Measurements from ENCODE around the gene NPAS3. TPM values are rescaled to one million over a fixed set of nuclear protein-coding genes. Genes with fewer than 3 reads are reported as not detected.

NPAS3 gene
- total and polyA plus RNA-seq, 8 donors: 0.09 to 0.79 (median 0.56) TPM

DNA sequence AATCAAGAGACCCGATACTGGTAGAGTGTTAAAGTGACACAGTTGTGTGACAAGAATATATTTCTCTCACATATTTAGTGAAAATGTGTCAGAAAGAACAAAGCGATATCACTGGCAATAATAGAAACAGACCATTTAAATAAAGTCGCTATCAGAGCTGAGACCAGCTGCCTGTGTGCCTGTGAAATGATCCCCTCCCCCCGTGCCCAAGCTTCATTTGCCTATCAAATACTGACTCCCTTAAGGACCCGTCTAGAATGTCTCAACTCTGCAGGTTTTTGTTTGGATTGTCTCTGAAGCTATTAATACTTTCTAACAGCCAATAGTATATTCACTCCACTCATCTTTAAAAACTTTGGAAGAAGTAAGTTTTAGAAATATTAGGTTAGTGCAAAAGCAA lies 913.3 kb downstream of the NPAS3 start:
- Histone ChIP-seq H3K4me3 (no peak overlapping the region), H3K9me3 (no peaks in the 10 kb centered on the region), H3K27ac (no peak overlapping the region), H3K27me3 (no peaks in the 10 kb centered on the region), H3K36me3 (no peaks in the 10 kb centered on the region), H3K4me1 (no peaks in the 10 kb centered on the region)
- ATAC-seq: no peak
- no peak for TF ChIP-seq CTCF (IDR thresholded peaks at IDR 0.05)
- intact Hi-C loops (cut with DNase I): no loop called here
- DNase-seq: no peak

All from left lung (tissue), 10 donors.